GM21390 (cell line): ENCODE data around the gene ELF1.
"Not testable (repeated sequence)": the region's sequence is repeated elsewhere in the genome, so short reads cannot be mapped to it uniquely, and the experiment has no call there.

Experiments used
- ATAC-seq: cut with Tn5 transposase; IDR thresholded peaks from one replicate; pipeline ENCODE4 v1.9.1; 2021; ENCODE audit not compliant: unreplicated experiment

ELF1 gene

DNA sequence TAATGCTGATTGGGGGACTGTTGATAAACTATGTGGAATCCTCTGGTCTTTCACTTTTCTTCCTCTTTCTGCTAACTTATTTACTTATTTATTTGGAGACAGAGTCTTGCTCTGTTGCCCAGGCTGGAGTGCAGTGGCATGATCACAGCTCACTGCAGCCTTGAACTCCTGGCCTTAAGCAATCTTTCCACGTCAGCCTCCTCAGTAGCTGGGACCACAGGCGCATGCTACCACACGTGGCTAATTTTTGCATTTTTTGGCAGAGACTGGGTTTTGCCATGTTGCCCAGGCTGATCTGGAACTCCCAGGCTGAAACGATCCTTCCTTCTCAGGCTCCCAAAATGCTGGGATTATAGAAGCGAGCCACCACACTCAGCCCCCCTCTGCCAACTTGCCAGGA lies 77.5 kb downstream of the ELF1 start:
- ATAC-seq, result no peak

DNA sequence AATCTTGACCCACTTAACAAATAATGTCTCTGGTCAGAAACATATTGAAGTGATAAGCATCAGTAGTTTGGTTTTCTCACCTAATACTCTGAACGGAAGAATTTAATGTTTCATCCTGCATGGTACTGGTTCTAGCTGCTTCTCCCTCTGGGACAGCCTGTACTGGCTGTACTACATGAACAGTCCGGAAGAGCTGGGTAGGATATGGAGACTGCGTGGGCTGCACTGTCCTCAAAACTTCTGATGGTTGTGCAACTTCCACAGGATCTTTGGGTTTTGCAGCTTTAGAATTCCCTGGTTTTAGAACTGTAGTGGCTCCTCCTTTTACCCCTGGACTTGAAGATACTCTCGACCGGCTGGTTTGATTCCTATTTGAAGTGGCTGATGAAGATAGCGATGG lies 78.3 kb downstream of the ELF1 start:
- no peak for ATAC-seq

DNA sequence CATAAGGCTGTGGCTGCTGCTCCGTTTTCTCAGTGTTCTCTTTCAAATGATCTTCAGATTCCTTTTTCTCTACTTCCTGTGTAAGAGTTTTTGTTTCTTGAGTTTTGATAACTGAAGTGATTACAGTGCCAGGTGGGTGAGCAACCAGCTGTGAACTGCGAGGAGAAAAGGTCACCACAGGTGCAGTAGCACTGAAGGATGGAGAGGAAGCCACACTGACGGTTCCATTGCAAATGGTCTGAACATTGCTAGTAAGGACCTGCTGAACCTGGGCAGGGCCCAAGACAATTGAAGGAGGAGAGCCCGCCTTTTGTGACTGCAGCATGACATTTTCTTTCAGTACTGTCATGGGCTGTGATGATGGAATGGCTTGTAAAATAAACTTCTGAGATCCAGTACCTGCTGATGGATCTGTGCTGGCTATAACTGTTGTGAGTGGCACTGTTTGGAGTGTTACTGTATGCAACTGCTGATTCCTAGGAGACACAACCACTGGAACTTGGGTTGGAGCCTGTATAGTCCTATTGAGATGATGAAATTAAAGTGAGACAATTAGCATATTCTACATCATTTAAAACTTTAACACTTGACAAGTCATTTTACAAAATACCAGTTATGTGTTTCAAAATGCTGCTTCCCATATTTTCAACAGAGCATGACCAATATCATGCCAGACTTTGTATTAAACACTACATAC lies 85.5 kb downstream of the ELF1 start:
- ATAC-seq, result peak; percentile 87

DNA sequence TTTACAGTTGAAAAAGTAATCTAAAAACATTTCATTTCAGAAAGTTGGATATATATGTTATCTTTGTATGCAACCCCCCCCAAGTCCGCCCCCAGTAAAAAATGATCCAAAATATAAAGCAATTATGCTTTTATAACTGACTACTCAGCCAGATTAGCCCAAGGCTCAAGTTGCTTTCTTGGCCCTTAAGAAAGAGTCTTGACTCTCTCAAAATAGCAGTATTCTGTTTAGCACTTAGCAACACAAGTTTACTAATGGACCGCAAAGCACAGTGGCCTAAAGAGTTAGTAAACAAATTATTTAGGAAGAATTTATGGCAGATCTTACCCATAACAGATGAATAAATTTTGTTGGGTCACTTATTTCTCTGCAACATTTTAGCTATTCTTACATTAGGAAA lies 86.9 kb downstream of the ELF1 start:
- ATAC-seq, result no peak

DNA sequence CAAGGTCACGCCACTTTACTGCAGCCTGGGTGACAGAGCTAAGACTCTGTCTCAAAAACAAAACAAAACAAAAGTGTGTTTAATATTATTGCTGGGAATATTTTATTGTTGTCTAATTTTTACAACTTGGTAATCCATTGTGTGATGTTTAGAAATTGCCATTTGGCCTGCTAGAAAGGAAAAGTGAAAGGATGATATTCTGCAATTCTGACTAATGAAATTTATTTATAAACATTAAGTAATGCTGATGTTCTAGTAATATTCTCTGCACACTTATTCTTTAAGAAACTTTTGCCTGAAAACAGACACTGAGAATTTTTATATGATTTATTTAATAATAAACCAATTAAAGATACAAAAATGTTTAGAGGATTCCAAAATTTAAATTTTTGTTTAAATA lies 87.4 kb downstream of the ELF1 start:
- ATAC-seq, result no peak

DNA sequence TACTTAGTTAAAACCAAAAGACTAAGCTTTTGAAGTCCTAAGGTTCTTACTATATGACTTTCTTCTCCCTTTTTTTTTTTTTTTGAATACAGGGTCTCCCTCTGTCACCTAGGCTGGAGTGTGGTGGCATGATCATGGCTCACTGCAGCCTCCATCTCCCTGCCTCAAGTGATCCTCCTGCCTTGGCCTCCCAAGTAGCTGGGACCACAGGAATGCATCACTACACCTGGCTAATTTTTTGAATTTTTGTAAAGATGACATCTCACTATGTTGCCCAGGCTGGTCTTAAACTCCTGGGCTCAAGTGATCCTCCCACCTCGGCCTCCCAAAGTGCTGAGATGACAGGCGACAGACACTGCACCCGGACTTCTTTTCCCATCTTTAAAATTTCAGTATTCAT lies 89.2 kb downstream of the ELF1 start:
- not testable (repeated sequence) for ATAC-seq

DNA sequence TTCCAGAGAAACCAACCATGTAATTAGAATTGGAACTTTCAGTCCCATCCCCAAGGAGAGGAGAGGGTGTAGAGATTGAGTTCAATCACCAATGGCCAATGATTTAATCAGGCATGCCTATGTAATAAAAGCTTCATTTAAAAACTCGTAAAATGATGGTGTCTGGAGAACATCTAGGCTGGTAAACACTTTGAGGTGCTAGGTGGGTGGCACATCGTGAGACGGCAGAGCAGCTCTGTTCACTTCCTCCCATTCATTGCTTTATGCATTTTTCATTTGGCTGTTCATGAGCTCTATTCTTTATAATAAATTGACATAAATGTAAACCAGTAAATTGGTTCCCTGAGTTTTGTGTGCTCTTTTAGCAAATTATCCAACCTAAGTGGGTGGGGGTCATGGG lies 90.1 kb downstream of the ELF1 start:
- ATAC-seq, result no peak

DNA sequence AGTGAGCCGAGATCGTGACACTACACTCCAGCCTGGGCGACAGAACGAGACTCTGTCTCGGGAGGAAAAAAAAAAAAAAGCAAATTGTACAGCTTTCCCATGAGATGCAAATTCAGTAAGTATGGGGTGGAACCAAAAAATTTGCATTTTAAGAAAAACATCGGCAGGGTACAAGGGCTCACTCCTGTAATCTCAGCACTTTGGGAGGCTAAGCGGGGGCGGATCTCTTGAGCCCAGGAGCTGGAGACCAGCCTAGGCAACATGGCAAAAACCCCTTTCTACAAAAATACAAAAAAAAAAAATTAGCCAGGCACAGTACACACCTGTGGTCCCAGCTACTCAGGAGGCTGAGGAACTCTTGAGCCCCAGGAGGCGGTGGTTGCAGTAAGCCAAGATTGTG lies 91.2 kb downstream of the ELF1 start:
- ATAC-seq, result no peak

DNA sequence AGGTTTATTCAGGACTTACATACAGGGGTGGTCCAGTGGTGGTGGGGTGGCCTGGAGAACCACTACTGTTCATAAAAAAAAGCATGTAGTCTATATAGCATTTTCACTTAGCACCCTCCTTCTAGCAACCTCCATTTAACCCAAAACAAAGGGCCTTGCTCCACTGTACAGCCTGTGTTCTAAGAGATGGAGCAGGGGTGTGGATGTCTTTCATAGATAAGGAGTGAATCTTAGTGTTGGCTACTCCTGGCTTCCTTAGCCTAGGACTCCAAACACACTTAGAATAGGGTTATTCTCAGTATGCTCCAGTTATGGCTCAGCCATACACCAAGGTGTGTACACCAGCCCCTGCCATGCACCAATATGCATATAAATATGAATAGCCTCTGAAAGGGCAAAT lies 95.2 kb downstream of the ELF1 start:
- ATAC-seq, result no peak

DNA sequence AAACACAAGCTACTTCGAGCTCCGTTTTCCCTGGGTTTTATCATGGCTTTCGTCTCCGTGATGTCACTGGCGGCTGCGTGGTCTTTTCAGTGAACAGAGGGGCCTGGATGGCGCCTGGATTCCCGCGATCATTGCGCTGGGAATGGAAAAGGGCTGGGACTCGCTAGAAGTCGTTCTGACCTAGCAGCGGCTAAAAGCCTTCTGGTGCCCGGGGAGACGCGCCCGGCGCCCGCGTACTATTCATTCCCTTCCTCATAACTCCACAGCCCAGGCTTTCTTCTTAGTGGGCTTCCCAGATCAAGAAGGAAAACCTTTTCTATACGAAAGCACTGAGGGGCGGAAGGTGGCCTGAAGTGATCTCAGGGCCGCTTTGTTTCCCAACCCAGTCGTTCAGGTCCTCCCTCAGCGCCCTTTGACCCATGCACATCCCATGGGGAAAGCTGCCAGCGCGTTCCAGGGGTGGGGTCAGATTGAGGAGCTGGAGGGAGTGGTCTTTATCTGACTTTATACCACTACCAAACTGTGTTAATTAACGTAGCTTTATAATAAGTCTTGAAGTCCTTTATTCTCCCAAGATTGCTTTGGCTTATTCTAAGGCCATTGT lies 96.6 kb downstream of the ELF1 start:
- no peak for ATAC-seq

DNA sequence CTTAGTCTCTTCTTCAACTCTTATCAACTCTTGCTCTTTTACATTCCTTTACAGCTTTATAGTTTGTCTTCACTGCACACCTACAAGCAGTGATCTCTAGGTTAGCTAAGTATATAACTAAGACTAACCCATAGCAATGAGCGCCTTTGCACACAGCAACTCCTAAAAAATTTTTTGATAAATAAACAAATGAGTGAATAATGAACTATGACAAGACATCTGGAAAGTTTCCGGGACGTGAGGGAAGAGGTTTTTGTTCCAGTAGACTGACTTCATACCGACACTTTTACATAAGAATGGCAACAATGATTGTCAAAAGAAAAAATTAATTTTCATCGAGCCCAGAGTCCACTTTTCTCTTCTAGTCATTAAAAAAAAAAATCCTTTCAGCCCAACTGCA lies 98.3 kb downstream of the ELF1 start:
- no peak for ATAC-seq

DNA sequence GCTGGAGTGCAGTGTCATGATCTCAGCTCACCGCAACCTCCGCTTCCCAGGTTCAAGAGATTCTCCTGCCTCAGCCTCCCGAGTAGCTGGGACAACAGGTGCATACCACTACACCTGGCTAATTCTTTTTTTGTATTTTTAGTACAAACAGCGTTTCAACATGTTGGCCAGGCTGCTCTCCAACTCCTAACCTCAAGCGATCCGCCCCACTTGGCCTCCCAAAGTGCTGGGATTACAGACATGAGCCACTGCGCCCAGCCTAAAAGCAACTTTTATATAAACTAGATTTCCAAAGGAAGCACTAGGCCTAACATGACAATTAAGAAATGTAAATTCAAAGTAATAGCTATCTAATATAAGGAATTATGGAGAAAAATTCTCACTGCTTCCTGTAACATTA lies 99.2 kb downstream of the ELF1 start:
- ATAC-seq, result not testable (repeated sequence)

DNA sequence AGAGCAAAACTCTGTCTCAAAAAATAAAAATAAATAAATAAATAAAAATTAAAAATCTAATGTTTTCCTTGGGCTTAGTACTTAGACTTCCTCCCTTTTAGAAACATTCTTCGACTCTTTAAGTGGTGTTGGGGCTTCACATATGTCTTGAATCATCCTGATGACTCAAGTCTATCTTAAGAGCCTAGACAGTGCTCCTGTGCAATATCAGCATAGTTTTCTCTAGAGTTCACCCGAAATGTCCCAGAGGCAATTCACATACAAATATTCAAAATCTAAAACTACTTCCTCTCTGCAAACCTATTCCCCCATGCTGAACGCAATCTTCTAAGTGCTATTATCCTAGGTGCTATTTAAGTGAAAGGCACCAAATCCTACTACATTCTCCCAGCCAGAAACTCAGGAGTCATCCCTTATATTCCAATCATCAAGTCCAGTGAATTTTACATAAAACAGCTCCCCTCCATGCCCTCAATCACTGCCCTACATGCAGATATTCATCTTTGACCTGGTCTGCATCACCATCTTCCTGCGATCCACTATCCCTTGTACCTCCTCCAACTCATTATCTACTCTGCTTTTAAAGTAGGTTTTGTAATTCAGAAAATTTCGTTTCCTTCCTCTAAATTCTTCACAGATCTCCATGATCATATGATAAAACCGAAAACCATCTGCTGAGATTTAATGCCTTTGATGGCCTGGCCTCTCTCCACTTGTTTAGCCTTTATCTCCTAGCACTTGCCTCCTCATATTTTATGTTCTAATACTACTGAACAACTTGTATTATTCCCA lies 102.7 kb downstream of the ELF1 start:
- ATAC-seq, result no peak

DNA sequence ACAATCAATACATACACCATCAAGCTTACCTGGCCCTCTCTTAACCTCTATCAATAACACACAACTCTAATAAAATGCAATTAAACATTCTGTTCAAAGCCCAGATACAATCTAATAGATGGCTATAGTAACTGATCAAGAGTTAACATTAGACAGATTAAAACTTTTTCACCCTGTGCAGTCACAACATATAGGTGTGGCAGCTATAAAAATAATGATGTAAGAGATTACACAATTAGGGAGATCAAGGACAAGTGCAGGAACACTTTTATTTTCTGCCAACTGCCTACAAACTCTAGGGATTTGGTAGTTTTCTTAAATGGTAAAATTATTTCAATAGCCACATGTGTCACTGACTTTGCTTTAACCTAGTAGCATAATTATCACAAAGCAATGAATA lies 104.3 kb downstream of the ELF1 start:
- not testable (repeated sequence) for ATAC-seq

DNA sequence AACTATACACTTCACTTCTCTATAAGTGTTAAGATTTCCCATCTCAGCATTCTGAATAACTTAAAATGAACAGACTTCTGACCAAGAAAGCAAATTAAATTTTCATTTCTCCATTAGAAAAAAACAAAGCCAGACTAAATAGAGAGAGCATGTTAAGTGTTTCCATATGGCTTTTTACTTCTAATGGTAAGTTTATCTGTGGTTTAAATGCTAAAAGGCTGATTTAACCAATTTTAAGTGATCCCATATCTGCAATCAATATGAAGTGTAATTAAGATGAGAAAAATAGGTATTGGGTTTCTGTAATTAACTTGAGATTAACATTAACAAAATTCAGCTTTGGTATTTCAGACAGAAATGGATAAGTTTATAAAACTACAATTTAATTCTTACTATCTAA lies 107.8 kb downstream of the ELF1 start:
- ATAC-seq, result no peak

DNA sequence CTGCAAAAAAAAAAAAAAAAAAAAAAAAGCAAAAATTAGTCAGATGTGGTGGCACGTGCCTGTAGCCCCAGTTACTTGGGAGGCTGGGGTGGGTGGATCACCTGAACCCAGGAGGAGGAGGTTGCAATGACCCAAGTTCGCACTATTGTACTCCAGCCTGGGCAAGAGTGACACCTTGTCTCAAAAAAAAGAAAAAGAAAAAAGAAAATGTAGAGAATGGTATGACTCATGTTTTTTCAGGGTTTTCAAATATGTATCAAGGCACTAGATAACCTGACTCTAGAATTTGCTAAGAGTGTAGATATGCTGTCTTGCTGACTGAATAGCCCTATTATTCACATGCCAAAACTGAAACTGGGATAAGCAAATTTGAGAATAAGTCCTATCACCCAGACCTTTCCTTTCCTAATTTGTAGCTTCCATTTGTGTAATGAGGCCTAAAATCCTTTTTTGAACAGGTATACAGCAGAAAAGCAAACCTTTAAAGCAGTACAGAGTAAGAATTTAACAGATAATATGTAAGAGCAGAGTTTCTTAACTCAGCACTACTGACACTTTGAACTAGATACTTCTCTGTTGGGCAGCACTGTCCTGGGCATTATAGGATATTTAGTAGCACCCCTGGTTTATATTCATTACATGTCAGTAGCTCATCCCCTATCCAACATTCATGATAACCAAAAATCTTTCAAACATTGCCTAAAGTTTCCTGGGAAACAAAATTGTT lies 108.6 kb downstream of the ELF1 start:
- peak; percentile 80 for ATAC-seq

DNA sequence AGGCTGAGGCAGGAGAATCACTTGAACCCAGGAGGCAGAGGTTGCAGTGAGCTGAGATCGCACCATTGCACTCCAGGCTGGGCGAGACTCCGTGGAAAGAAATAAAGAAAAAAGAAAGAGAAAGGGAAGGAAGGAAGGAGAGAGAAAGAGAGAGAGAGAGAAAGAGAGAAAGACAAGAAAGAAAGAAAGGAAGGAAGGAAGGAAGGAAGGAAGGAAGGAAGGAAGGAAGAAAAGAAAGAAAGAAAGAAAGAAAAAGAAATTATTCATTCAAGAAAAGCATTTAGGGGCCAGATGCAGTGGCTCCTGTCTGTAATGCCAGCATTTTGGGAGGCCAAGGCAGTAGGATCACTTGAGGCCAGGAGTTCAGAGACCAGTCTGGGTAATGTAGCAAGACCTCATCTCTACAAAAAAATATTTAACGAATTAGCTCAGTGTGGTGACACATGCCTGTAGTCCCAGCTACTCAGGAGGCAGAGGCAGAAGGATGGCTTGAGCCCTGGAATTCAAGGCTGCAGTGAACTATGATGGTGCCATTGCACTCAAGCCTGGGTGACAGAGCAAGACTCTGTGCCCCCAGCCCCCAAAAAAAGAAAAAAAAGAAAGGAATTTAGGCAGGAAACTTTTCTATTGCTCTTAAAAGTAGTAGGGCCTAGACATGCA lies 109.4 kb downstream of the ELF1 start:
- ATAC-seq, result not testable (repeated sequence)

DNA sequence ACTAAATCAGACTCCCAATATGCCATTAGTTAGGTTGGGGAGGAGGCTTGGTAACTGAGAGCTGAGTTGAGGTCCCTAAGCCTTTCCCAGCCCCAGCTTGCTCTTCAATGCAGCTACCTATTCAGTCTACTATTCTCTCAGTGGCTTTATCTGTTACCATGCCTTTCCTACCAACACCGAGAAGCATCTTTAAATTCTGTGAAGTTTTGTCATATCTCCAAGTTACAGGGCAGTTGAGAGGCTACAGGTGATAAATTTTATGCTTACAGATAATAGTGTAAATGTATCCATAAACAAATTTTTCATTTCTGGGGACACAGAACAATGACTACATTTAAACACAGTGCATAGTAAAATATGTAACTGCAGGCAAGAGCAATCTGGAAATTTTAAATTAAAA lies 110.6 kb downstream of the ELF1 start:
- ATAC-seq, result no peak

DNA sequence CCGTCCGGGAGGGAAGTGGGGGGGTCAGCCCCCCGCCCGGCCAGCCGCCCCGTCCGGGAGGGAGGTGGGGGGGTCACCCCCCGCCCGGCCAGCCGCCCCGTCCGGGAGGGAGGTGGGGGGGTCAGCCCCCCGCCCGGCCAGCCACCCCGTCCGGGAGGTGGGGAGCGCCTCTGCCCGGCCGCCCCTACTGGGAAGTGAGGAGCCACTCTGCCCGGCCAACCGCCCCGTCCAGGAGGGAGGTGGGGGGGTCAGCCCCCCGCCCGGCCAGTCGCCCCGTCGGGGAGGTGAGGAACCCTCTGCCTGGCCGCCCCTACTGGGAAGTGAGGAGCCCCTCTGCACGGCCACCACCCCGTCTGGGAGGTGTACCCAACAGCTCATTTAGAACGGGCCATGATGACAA lies 118.1 kb downstream of the ELF1 start:
- not testable (repeated sequence) for ATAC-seq

DNA sequence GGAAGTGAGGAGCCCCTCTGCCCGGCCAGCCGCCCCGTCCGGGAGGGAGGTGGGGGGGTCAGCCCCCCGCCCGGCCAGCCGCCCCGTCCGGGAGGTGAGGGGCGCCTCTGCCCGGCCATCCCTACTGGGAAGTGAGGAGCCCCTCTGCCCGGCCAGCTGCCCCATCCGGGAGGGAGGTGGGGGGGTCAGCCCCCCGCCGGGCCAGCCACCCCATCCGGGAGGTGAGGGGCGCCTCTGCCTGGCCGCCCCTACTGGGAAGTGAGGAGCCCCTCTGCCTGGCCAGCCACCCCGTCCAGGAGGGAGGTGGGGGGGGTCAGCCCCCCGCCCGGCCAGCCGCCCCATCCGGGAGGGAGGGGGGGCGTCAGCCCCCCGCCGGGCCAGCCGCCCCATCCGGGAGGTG lies 118.5 kb downstream of the ELF1 start:
- ATAC-seq, result not testable (repeated sequence)

DNA sequence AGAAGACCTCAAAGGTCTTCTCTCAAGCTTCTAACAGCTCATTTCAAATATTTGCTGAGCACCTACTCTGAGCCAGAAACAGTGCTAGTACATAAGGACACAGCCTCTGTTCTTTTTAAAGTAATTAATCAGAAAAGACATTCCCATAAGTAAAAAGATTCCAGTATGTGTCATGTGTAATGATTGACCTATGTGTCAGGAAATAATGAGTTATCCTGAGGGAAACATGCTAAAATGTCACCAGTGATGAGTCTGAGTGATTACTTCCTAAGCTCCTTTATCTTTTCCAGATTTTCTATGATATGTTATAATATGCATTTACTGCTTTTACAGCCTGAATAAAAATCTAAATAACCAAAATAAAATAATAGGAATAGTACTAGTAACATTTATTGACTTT lies 122.1 kb downstream of the ELF1 start:
- ATAC-seq, result no peak
